Left lung (tissue), 10 donors: ENCODE measurements around the gene IMMP2L. TPM values are rescaled to one million over a fixed set of nuclear protein-coding genes. Genes with fewer than 3 reads are reported as not detected.
"Not testable (repeated sequence)": the region's sequence is repeated elsewhere in the genome, so short reads cannot be mapped to it uniquely, and the experiment has no call there.

Experiments used
- ATAC-seq: fragments of 200-7000 bp; cut with Tn5 transposase; one replicate; pipeline ENCODE4 v1.9.1; 2020; ENCODE audit warnings: moderate library complexity
- DNase-seq, 4 donors: peaks; one replicate each; pipeline ENCODE4 v3.0.0-alpha.2; 2013 to 2020
- H3K27ac ChIP-seq, 2 donors: fragments of 200-600 bp; sonication (generic) in 1 of 2; one replicate each; pipeline versions ENCODE4 v1.5.0 to v1.8.0; 2020 to 2021
- H3K27me3 ChIP-seq, 2 donors: fragments of 200-600 bp; sonication (generic) in 1 of 2; one replicate each; pipeline versions ENCODE4 v1.5.0 to v1.8.0; 2020 to 2021
- H3K36me3 ChIP-seq, 2 donors: fragments of 200-600 bp; sonication (generic) in 1 of 2; one replicate each; pipeline versions ENCODE4 v1.5.0 to v1.8.0; 2020 to 2021
- H3K4me1 ChIP-seq, 2 donors: fragments of 200-600 bp; one replicate each; pipeline ENCODE4 v1.8.0; 2021
- H3K4me3 ChIP-seq, 2 donors: fragments of 200-600 bp; sonication (generic) in 1 of 2; one replicate each; pipeline versions ENCODE4 v1.5.0 to v1.8.0; 2020 to 2021; ENCODE audit warnings: mild to moderate bottlenecking in 1 of 2
- H3K9me3 ChIP-seq, 2 donors: fragments of 200-600 bp; sonication (generic) in 1 of 2; one replicate each; pipeline versions ENCODE4 v1.5.0 to v1.8.0; 2020 to 2021
- CTCF ChIP-seq, 2 donors: fragments of 200-600 bp; sonication (generic) in 1 of 2; IDR thresholded peaks; one replicate each; pipeline versions ENCODE4 v1.5.0 to v1.8.0; 2021; ENCODE audit warnings: antibody characterized with exemption in 2 of 2
- intact Hi-C, 2 donors: fragments of 100-400 bp; cut with DNase I; formaldehyde crosslinking; loops; one replicate each; pipeline versions ENCODE4 v1.11.2 to v1.14.2; 2022
- polyA plus RNA-seq, 6 donors: library from polyadenylated mRNA; unstranded; fragments of 120-200 nt; gene quantifications; one replicate each; pipeline ENCODE4 v1.2.1, GENCODE V29; 2013; ENCODE audit not compliant: insufficient read length in 6 of 6
- total RNA-seq, 2 donors: library from RNA; stranded (reverse); fragmentation: NEBNext Ultra II Directional; extraction: Animal tissue kit (Norgen Biotek cat#: 25700); gene quantifications; one replicate each; pipeline ENCODE4 v1.2.1, GENCODE V29; 2021
- donor health status: DM: no; HTN: yes; CAD: no.
- donor health status: DM: no; HTN: no; CAD: no.

The IMMP2L gene
- total and polyA plus RNA-seq, 8 donors: 10.3 to 30.1 (median 25.7) TPM

GRCh38 chr7:111075498-111075897 lies 486.8 kb downstream of the IMMP2L start:
- H3K27me3 ChIP-seq: no peaks in the 10 kb centered on the region
- ATAC-seq (no peak), DNase-seq (no peak)
- H3K36me3 ChIP-seq: no peaks in the 10 kb centered on the region
- intact Hi-C loops: no loop called here
- TF ChIP-seq CTCF (IDR thresholded peaks at IDR 0.05): no peak
- H3K4me3 ChIP-seq: no peak overlapping the region
- H3K9me3 ChIP-seq: no peaks in the 10 kb centered on the region
- no peak overlapping the region for H3K27ac ChIP-seq
- no peaks in the 10 kb centered on the region for H3K4me1 ChIP-seq

- no peak for DNase-seq
- no peak for ATAC-seq
- no peaks in the 10 kb centered on the region for H3K9me3 ChIP-seq
- no peak for TF ChIP-seq CTCF (IDR thresholded peaks at IDR 0.05)
- intact Hi-C loops: no loop called here
- no peaks in the 10 kb centered on the region for H3K27me3 ChIP-seq
- no peaks in the 10 kb centered on the region for H3K4me1 ChIP-seq
- H3K4me3 ChIP-seq: no peak overlapping the region
- H3K27ac ChIP-seq: no peak overlapping the region
- H3K36me3 ChIP-seq: no peaks in the 10 kb centered on the region
Measured at GRCh38 chr7:111074748-111075146, 487.5 kb downstream of the IMMP2L start.

- Histone ChIP-seq H3K4me3 (no peak overlapping the region), H3K9me3 (no peaks in the 10 kb centered on the region), H3K27me3 (no peaks in the 10 kb centered on the region), H3K36me3 (no peaks in the 10 kb centered on the region), H3K4me1 (no peaks in the 10 kb centered on the region), H3K27ac (no peak overlapping the region)
- TF ChIP-seq CTCF (IDR thresholded peaks at IDR 0.05): no peak
- ATAC-seq: no peak
- no peak for DNase-seq
- intact Hi-C loops: no loop called here
Measured at GRCh38 chr7:111074071-111074747, 488.1 kb downstream of the IMMP2L start.

GRCh38 chr7:111072658-111073057 lies 489.6 kb downstream of the IMMP2L start:
- DNase-seq, H3K27ac ChIP-seq, H3K4me1 ChIP-seq, H3K9me3 ChIP-seq, H3K4me3 ChIP-seq, H3K36me3 ChIP-seq, ATAC-seq, intact Hi-C loops, H3K27me3 ChIP-seq: not testable (repeated sequence)

- intact Hi-C loops: no loop called here
- ATAC-seq: no peak
- H3K36me3 ChIP-seq: no peaks in the 10 kb centered on the region
- H3K9me3 ChIP-seq: no peaks in the 10 kb centered on the region
- no peak overlapping the region for H3K27ac ChIP-seq
- no peak overlapping the region for H3K4me3 ChIP-seq
- no peak for TF ChIP-seq CTCF (IDR thresholded peaks at IDR 0.05)
- no peaks in the 10 kb centered on the region for H3K4me1 ChIP-seq
- no peak for DNase-seq
- no peaks in the 10 kb centered on the region for H3K27me3 ChIP-seq
Measured at GRCh38 chr7:111071556-111071955, 490.7 kb downstream of the IMMP2L start.

GRCh38 chr7:111068618-111069017 lies 493.7 kb downstream of the IMMP2L start:
- H3K36me3 ChIP-seq: no peaks in the 10 kb centered on the region
- H3K9me3 ChIP-seq: peaks cover 0 to 3% of the 10 kb centered on the region in 2 donors
- no peaks in the 10 kb centered on the region for H3K4me1 ChIP-seq
- H3K27ac ChIP-seq: no peak overlapping the region
- no peak for DNase-seq
- intact Hi-C loops: no loop called here
- TF ChIP-seq CTCF (IDR thresholded peaks at IDR 0.05): no peak
- H3K4me3 ChIP-seq: no peak overlapping the region
- H3K27me3 ChIP-seq: no peaks in the 10 kb centered on the region
- ATAC-seq: no peak
